GM18907 (cell line): ENCODE measurements around the gene COL4A3.

Experiments used
- ATAC-seq: cut with Tn5 transposase; IDR thresholded peaks from one replicate; pipeline ENCODE4 v1.9.1; 2021; ENCODE audit warnings: mild to moderate bottlenecking, moderate library complexity; ENCODE audit not compliant: unreplicated experiment

COL4A3 gene

DNA sequence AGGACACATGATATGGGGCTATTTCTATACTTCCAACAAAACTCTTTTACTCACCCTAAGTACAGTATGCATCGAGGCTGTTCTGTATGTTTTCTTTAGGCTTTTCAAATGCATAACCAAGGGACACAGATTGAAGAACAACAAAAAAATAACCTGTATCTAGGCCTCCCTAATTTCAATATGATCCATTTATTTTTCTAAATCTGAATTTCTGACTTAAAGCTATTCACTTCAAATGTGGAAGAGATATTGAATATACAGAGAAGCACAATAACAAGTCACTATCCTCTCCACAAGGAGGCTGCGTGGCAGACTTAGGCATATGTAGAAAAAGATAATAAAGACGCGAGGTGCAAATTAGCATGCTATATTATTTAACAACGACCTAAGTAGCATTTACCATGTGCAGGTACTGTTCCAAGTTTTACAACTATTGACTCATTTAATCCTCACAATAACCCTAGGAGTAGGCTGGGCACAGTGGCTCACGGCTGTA is 121.4 kb downstream of the COL4A3 start:
- ATAC-seq = no peak

GRCh38 chr2:227287771-227288170 is 123.3 kb downstream of the COL4A3 start:
- ATAC-seq = no peak

DNA sequence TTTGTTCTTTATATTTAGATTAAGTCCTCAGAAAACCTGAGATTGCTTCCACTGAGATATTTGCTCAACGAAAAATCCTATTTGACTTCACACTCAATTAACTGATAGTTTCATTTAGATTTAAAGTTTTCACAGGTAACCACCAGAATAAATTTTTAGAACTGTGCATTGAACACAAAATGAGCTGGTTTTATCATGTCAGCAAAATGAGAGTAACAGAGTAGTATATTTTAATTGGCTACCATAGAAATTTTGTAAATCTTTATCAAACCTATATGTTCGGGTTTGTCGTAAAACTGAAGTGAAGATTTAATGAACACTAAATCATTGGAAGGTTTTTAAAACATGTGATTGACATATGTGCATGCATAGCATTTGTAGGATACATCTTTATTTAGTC is 127.9 kb downstream of the COL4A3 start:
- no peak for ATAC-seq

- no peak for ATAC-seq
These were observed 129.1 kb downstream of the COL4A3 start for GRCh38 chr2:227293531-227293930.

- ATAC-seq = no peak
These were observed 131.4 kb downstream of the COL4A3 start for GRCh38 chr2:227295806-227296205.

GRCh38 chr2:227296671-227297405 is 132.4 kb downstream of the COL4A3 start:
- ATAC-seq = no peak

DNA sequence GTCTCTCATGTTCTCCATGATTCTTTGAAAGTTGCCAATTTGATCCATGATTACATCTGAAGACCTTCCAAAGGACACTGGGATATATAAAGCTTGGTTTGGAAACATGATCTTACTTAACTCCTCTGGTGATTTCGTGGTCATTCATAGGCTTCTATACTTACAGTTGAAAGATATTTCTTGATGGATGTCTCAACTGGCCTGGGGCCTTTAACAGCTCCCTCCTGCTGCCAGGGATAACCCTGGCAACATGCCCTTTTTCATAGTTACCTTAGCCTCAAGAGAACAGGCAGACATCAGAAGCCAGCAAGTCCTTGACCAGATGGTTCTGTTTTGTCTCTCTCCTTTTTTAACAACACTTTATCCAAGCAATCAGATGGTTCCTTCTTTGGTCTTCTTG is 137.1 kb downstream of the COL4A3 start:
- no peak for ATAC-seq

DNA sequence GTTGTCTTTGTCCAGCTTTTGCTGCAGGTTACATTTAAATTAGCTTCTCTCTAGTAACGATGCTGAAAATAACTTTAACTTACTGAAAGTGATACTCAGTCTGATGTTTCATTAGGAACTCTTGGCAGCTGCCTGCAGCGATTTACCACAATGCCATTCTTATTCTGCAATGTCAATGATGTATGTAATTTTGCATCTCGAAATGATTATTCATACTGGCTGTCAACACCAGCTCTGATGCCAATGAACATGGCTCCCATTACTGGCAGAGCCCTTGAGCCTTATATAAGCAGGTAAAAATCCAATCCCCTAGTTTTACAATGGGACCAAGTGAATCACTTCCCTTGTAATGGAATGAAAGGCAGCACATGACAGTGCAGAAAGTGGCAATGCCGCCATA is 144.4 kb downstream of the COL4A3 start:
- ATAC-seq = peak; percentile 62

- ATAC-seq = no peak
These were observed 146.3 kb downstream of the COL4A3 start for GRCh38 chr2:227310756-227311110.

DNA sequence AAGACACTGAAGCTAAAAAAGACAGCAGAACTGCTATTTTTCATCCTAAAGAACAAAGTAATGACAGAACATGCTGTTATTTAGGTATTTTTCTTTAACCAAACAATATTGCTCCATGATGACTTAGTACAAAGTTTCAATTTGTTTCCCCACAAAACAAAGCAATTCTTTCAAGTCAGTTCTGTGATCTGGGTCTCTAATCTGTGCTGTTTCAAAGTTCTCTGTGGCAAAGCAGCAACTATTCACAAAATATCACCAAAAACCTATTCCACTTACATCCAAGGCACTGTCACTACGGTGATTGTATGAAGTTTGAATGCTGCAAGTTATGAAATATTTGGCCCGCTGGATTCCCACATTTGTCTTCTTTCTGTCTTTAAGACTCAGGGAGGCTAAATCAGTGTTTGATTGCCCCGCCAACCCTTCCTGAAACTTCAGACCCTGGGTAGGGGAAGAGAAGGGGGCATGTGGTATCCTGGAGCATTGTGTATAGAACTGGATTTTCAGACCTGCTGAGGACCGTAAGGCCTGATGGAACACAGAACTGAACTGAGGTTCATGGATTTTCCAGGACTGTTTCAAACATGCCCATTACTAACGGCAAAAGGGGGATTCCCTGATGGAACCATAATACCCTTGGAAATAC is 147.6 kb downstream of the COL4A3 start:
- no peak for ATAC-seq

GRCh38 chr2:227312579-227312978 is 148.2 kb downstream of the COL4A3 start:
- ATAC-seq = no peak

DNA sequence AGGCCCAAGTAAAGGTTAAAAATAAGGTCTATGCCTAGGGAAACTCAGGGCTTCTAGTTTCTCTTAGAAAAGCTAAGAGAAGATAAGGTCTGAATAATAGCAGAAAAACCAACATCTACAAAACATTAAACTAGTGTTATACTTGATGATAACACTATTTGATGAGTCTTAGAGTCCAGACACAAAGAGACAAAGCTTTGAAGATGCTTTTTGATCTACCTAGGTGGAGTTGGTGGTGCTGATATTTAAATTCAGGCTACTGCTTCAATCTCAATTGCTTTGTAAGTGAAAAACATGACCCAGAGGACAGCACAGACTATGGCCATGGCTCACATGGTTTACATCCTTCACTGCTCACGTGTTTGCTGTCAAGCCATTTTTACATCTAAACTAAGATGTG is 148.9 kb downstream of the COL4A3 start:
- ATAC-seq = no peak

DNA sequence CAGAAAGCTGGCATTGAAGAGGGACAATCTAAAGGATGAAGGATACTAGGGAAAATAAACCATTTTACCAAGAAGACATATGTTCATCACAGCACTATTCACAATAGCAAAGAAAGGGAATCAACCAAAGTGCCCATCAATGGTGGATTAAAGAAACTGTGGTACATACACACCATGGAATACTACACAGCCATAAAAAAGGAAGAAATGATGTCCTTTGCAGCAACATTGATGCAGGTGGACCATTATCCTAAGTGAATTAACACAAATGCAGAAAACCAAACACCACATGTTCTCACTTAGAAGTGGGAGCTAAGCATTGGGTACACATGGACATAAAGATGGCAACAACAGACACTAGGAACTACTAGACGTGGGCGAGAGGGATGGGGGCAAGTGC is 153.4 kb downstream of the COL4A3 start:
- no peak for ATAC-seq

DNA sequence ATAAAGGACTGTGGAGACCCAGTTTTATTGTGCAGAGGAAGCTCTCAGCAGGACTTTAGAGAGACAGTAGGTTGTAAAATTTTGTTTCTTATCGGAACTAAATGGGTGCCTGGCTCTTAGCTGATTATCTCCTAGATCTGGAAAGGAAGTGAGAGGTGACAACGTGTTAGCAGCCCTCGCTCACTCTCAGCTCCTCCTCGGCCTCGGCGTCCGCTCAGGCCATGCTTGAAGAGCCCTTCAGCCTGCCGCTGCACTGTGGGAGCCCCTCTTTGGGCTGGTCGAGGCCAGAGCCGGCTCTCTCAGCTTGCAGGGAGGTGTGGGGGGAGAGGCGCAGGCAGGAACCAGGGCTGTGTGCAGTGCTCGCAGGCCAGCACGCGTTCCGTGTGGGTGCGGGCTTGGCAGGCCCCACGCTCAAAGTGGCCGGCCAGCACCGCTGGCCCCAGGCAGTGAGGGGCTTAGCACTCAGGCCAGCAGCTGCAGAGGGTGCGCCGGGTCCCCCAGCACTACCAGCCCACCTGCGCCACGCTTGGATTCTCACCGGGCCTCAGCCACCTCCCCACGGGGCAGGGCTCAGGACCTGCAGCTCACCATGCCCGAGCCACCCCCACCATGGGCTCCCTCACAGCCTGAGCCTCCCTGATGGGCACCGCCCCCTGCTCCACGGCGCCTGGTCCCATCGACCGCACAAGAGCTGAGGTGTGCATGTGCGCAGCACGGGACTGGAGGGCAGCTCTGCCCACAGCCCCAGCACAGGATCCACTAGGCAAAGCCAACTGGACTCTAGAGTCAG is 156.1 kb downstream of the COL4A3 start:
- no peak for ATAC-seq

- ATAC-seq = no peak
These were observed 158.2 kb downstream of the COL4A3 start for GRCh38 chr2:227322530-227323205.

GRCh38 chr2:227323818-227324217 is 159.4 kb downstream of the COL4A3 start:
- no peak for ATAC-seq

DNA sequence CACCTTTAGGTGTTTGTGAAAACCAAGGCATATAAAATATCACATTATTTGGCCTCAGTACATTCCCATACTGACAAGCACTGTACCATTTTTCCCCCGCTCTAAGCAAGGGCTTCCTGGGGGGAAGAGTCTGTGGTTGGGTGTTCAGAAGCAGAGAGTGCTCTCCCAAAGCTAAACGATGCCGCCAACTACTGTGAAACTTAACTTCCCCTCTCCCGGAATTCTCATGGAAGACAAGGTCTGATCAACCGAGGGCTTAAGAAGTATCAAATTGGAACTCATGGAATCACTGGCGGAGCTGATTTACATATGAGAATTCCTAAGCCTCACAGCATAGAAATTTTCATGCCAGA is 160.2 kb downstream of the COL4A3 start:
- ATAC-seq = peak; percentile 20

- ATAC-seq = peak; percentile 99
These were observed 160.8 kb downstream of the COL4A3 start, which contains the start of gene MFF for GRCh38 chr2:227324995-227325838. TSS of gene MFF (plus strand) at chr2:227325251. CDS start at chr2:227330666, 5,415 bp downstream.

GRCh38 chr2:227325839-227326195 is 161.4 kb downstream of the COL4A3 start:
- peak; percentile 19 for ATAC-seq

- ATAC-seq = no peak
These were observed 162.4 kb downstream of the COL4A3 start for GRCh38 chr2:227326783-227327182.
